Ascending aorta (tissue), 2 donors: ENCODE results near the gene TMEM38B. TPM values are rescaled to one million over a fixed set of nuclear protein-coding genes. Genes with fewer than 3 reads are reported as not detected.

Experiments used
- DNase-seq, 2 donors: peaks; one replicate each; pipeline ENCODE4 v3.0.0-alpha.2; 2019; ENCODE audit warnings: low spot score in 2 of 2
- H3K27ac ChIP-seq, 2 donors: fragments of 200-600 bp; sonication (generic); one replicate each; pipeline ENCODE4 v1.5.1; 2016 to 2017; ENCODE audit warnings: mild to moderate bottlenecking in 1 of 2
- H3K27me3 ChIP-seq: fragments of 200-600 bp; sonication (generic); one replicate; pipeline ENCODE4 v1.5.1; 2017
- H3K36me3 ChIP-seq, 2 donors: fragments of 200-600 bp; sonication (generic); one replicate each; pipeline ENCODE4 v1.5.1; 2016
- H3K4me1 ChIP-seq, 2 donors: fragments of 200-600 bp; sonication (generic); one replicate each; pipeline ENCODE4 v1.5.1; 2016 to 2017; ENCODE audit warnings: mild to moderate bottlenecking in 1 of 2
- H3K4me3 ChIP-seq, 2 donors: fragments of 200-600 bp; sonication (generic); one replicate each; pipeline ENCODE4 v1.5.1; 2016 to 2017; ENCODE audit warnings: mild to moderate bottlenecking in 1 of 2
- H3K9me3 ChIP-seq, 2 donors: fragments of 200-600 bp; sonication (generic); one replicate each; pipeline ENCODE4 v1.5.1; 2016
- intact Hi-C: fragments of 100-400 bp; cut with DNase I; formaldehyde crosslinking; loops from one replicate; pipeline ENCODE4 v1.15.1; 2023
- total RNA-seq: library from RNA; depleted of rRNA; stranded (reverse); fragments of >200 nt; gene quantifications from one replicate; pipeline ENCODE4 v1.1.0, GENCODE V29; 2016
- TF ChIP-seq, protein P1 (sequence below), 3 experiments: fragments of 200-600 bp in 2 of 3; fragments of 450-650 bp in 1 of 3; sonication (generic) in 2 of 3; IDR thresholded peaks; one replicate each; pipeline ENCODE4 v1.5.1; 2016 to 2019; ENCODE audit warnings: antibody characterized with exemption in 3 of 3, mild to moderate bottlenecking in 1 of 3, moderate library complexity in 1 of 3

Gene TMEM38B
- total RNA-seq, 1 donor from 2014 or later: 11.0 TPM

DNA sequence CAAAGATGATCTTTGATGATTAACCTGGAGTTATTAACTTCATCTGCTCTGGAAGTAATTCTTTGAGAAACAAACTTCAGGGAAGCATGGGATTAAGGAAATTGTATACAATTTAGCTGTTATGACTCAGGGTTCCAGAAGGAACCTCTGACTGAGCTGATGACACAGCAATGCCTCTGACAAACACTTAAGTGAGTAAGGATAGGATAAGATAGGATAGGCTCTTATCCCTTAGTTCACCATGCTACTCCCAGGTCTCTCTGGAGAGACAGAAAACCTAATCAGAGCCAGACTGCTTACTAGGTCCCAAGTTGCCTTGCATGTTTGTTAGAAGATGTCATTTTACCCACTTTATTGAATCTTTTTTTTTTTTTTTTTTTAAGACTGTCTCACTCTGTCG lies 12.6 kb upstream of the TMEM38B start:
- H3K4me3 ChIP-seq: no peak overlapping the region
- intact Hi-C loops: no loop called here
- H3K27me3 ChIP-seq: no peaks in the 10 kb centered on the region
- no peak overlapping the region for H3K27ac ChIP-seq
- TF ChIP-seq, protein P1, sequence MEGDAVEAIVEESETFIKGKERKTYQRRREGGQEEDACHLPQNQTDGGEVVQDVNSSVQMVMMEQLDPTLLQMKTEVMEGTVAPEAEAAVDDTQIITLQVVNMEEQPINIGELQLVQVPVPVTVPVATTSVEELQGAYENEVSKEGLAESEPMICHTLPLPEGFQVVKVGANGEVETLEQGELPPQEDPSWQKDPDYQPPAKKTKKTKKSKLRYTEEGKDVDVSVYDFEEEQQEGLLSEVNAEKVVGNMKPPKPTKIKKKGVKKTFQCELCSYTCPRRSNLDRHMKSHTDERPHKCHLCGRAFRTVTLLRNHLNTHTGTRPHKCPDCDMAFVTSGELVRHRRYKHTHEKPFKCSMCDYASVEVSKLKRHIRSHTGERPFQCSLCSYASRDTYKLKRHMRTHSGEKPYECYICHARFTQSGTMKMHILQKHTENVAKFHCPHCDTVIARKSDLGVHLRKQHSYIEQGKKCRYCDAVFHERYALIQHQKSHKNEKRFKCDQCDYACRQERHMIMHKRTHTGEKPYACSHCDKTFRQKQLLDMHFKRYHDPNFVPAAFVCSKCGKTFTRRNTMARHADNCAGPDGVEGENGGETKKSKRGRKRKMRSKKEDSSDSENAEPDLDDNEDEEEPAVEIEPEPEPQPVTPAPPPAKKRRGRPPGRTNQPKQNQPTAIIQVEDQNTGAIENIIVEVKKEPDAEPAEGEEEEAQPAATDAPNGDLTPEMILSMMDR (IDR thresholded peaks at IDR 0.05): no peak
- no peaks in the 10 kb centered on the region for H3K4me1 ChIP-seq
- no peaks in the 10 kb centered on the region for H3K36me3 ChIP-seq
- no peaks in the 10 kb centered on the region for H3K9me3 ChIP-seq
- no peak for DNase-seq

- H3K9me3 ChIP-seq: no peaks in the 10 kb centered on the region
- no peak for DNase-seq
- no peaks in the 10 kb centered on the region for H3K36me3 ChIP-seq
- H3K27me3 ChIP-seq: no peaks in the 10 kb centered on the region
- H3K27ac ChIP-seq: no peak overlapping the region
- no peak overlapping the region for H3K4me3 ChIP-seq
- intact Hi-C loops: no loop called here
- no peaks in the 10 kb centered on the region for H3K4me1 ChIP-seq
- TF ChIP-seq, protein P1 (IDR thresholded peaks at IDR 0.05): no peak
These were observed 10.6 kb upstream of the TMEM38B start for GRCh38 chr9:105683688-105684275.

GRCh38 chr9:105686936-105687335 lies 7.4 kb upstream of the TMEM38B start:
- Histone ChIP-seq H3K4me1 (no peaks in the 10 kb centered on the region), H3K27ac (no peak overlapping the region), H3K9me3 (no peaks in the 10 kb centered on the region), H3K36me3 (no peaks in the 10 kb centered on the region), H3K27me3 (no peaks in the 10 kb centered on the region), H3K4me3 (no peak overlapping the region)
- TF ChIP-seq, protein P1 (IDR thresholded peaks at IDR 0.05): no peak
- DNase-seq: no peak
- intact Hi-C loops: no loop called here

GRCh38 chr9:105690742-105691141 lies 3.6 kb upstream of the TMEM38B start:
- intact Hi-C loops: loop anchor here (5.0 to 10.0 kb wide), 3 partner anchors 243 to 1596 kb away; partner anchors contain the start of genes FSD1L, NIPSNAP3B and SMC2
- H3K9me3 ChIP-seq: no peaks in the 10 kb centered on the region
- TF ChIP-seq, protein P1 (IDR thresholded peaks at IDR 0.05): peak in 2 of 3 experiments; percentile 14 to 30
- H3K27me3 ChIP-seq: no peaks in the 10 kb centered on the region
- DNase-seq: no peak
- H3K4me3 ChIP-seq: no peak overlapping the region
- peaks cover 0 to 8% of the 10 kb centered on the region in 2 donors for H3K4me1 ChIP-seq
- H3K36me3 ChIP-seq: no peaks in the 10 kb centered on the region
- no peak overlapping the region for H3K27ac ChIP-seq

DNA sequence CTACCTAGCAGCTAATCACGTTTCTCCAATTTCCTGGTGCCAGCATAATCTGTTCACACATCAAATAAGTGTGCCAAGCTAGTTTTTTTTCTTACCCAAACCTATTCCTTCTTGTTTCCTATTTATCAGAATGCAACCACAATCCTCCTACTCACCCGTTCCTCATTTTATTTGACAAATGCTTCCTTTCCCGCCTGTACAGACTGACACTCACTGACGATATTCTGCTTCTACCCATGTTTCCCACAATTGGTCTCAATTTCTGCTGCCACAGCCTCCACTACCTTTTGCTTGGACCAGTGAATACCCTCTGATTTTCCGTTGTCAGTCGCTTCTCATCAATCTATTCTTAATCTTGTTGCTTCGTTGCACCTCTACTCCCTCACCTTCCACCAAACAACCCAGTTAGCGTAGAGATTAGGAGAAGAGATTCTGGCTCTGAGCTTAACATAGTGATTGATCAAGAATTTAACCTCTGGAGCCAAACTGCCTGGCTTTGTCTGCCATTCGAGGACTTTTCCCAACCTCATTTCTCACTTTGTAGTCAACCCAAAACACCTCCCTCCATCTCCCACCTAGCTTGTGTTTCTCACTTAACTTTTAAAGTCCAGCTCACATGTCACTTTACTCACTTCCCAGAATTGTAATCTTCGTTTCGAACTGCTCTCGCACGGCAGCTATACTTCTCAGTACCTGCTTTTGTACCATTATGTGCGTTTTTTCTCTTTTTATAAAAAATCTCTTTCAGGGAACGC lies 729 bp upstream of the TMEM38B start:
- Histone ChIP-seq H3K27me3 (no peaks in the 10 kb centered on the region), H3K9me3 (no peaks in the 10 kb centered on the region), H3K4me3 (peak overlapping the region; percentile 74 to 83), H3K27ac (no peak overlapping the region), H3K36me3 (no peaks in the 10 kb centered on the region), H3K4me1 (peaks cover 0 to 8% of the 10 kb centered on the region in 2 donors)
- no peak for DNase-seq
- intact Hi-C loops: loop anchor here (5.0 to 10.0 kb wide), 3 partner anchors 246 to 1599 kb away; partner anchors contain the start of genes FSD1L, NIPSNAP3B and SMC2
- TF ChIP-seq, protein P1 (IDR thresholded peaks at IDR 0.05): no peak
